AG10803 (cell line): ENCODE results near the gene USP33.
"Not testable (repeated sequence)": the region's sequence is repeated elsewhere in the genome, so short reads cannot be mapped to it uniquely, and the experiment has no call there.

Experiments
- DNase-seq: peaks from one replicate; pipeline ENCODE4 v3.0.0; 2010; ENCODE audit warnings: low read depth
- H3K4me3 ChIP-seq: 2 replicates; pipeline ENCODE4 v1.5.1; 2011; ENCODE audit warnings: mild to moderate bottlenecking, low read length, control low read depth
- TF ChIP-seq, protein P1 (sequence below): conservative IDR thresholded peaks from 2 replicates; pipeline ENCODE4 v1.5.1; 2011; ENCODE audit warnings: mild to moderate bottlenecking, low read length, control low read depth, inconsistent platforms

The USP33 gene

DNA sequence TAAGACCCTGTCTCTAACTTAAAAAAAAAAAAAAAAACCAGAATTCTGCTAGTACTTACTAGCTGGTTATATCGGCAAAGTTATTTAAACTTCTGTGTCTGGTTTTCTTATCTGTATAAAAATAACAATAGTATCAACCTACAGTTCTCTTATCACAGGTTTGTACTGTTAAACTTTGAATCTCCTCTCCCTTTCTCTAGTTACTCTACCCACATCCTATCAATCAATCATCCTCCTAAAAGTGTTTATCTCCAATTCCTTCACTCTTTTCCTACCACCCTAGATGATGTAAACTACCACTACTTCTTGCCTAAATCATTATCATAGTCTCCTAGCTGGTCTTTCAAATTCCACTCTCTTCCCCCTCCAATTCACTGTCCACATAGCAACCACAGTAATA is 27.6 kb downstream of the USP33 start:
- TF ChIP-seq, protein P1, sequence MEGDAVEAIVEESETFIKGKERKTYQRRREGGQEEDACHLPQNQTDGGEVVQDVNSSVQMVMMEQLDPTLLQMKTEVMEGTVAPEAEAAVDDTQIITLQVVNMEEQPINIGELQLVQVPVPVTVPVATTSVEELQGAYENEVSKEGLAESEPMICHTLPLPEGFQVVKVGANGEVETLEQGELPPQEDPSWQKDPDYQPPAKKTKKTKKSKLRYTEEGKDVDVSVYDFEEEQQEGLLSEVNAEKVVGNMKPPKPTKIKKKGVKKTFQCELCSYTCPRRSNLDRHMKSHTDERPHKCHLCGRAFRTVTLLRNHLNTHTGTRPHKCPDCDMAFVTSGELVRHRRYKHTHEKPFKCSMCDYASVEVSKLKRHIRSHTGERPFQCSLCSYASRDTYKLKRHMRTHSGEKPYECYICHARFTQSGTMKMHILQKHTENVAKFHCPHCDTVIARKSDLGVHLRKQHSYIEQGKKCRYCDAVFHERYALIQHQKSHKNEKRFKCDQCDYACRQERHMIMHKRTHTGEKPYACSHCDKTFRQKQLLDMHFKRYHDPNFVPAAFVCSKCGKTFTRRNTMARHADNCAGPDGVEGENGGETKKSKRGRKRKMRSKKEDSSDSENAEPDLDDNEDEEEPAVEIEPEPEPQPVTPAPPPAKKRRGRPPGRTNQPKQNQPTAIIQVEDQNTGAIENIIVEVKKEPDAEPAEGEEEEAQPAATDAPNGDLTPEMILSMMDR: no peak
- no peak overlapping the region for H3K4me3 ChIP-seq
- DNase-seq: no peak

- no peak for DNase-seq
- H3K4me3 ChIP-seq: no peak overlapping the region
- TF ChIP-seq, protein P1: no peak
Measured at GRCh38 chr1:77725706-77726105, 33.9 kb downstream of the USP33 start.

- H3K4me3 ChIP-seq: no peak overlapping the region
- no peak for DNase-seq
- TF ChIP-seq, protein P1: no peak
Measured at GRCh38 chr1:77718181-77718580, 41.5 kb downstream of the USP33 start.

- DNase-seq: no peak
- H3K4me3 ChIP-seq: no peak overlapping the region
- TF ChIP-seq, protein P1: no peak
Measured at GRCh38 chr1:77716065-77716464, 43.6 kb downstream of the USP33 start.

DNA sequence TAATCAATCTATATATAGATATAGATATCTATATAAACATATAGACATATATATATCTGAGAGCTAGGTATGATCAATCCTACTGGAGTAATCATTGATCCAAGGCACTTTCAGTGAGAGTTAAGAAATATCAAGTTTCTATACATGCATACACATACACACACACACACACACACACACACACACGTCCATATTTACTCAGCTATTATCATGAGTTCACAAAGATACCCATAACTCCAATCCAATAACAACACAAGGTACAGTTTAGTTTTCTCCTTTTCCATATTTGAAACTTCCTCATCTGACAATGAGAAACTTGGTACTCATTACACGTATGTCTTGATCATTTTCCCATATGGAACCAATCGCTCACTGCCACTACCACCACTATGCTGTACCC is 49.9 kb downstream of the USP33 start:
- no peak for DNase-seq
- TF ChIP-seq, protein P1: no peak
- H3K4me3 ChIP-seq: no peak overlapping the region

DNA sequence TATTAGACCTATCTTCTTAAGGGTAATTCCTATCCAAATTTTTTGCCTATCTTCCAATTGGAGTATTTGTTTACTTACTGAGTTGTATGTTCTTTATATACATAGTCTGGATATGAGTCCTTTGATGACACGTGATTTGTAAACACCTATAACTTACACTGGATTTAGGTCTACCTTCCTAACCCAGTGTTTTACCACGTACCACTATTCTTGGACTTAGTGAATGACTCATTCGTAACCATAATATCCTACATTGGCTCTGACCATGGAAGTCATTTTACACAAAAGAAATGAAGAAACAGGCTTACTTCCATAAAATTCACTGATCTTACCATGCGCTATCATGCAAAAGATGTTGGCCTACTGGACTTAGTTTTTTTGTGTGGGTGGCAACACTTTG is 53.3 kb downstream of the USP33 start:
- no peak for DNase-seq
- TF ChIP-seq, protein P1: no peak

GRCh38 chr1:77704736-77705135 is 54.9 kb downstream of the USP33 start:
- H3K4me3 ChIP-seq: no peak overlapping the region
- TF ChIP-seq, protein P1: no peak
- DNase-seq: no peak

More for the DNA sequence above, 53.3 kb downstream of the USP33 start:
- no peak overlapping the region for H3K4me3 ChIP-seq

DNA sequence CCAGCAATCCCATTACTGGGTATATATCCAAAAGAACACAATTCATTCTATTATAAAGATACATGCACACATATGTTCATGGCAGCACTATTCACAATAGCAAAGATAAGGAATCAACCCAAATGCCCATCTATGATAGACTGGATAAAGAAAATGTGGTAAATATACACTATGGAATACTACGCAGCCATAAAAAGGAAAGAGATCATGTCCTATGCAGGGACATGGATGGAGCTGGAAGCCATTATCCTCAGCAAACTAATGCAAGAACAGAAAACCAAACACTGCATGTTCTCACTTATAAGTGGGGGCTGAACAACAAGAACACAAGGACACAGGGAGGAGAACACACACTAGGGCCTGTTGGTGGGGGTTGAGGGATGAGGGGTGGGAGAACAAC is 60.0 kb downstream of the USP33 start:
- DNase-seq, H3K4me3 ChIP-seq: not testable (repeated sequence)
